Measurements from ENCODE around the gene MTMR4.

MTMR4 gene

DNA sequence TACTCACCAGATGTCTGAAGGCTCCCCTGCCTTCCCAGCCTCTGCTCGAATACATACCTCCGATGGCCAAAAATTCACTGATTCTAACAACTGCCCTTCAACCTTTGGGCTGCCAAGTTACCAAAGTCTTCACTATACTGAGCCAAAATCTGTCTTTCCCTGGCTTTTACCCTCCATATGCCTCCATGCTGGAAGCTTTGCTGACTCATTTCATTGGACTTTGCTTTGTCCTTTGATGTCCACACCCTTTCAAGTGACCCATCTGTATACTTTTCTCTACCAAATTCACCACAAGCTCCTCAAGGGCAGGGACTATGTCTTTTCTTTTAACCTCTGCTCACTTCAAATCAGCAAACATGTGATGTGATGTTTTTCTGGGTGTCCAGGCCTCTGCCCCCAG is 21.0 kb upstream of the MTMR4 start:
- Histone ChIP-seq H3K4me3 (ENCODE audit: low read depth in 1 of 5, low read length in 5 of 5) (no peak overlapping the region), H3K9me3 (ENCODE audit: control insufficient read depth in 5 of 5, low read length in 5 of 5) (no peaks in the 10 kb centered on the region), H3K27me3 (ENCODE audit: control insufficient read depth in 5 of 5, insufficient read depth in 4 of 5, low read length in 5 of 5) (no peaks in the 10 kb centered on the region), H3K9ac (ENCODE audit: low read length in 5 of 5) (no peak overlapping the region), H3K27ac (ENCODE audit: low read depth, low read length) (no peak overlapping the region), H3K36me3 (ENCODE audit: control insufficient read depth in 5 of 5, insufficient read depth in 5 of 5, low read length in 5 of 5) (no peaks in the 10 kb centered on the region), H3K4me1 (ENCODE audit: control insufficient read depth in 5 of 5, insufficient read depth in 5 of 5, low read length in 5 of 5) (peaks cover 1 to 37% (median 18%) of the 10 kb centered on the region in 5 donors)

DNA sequence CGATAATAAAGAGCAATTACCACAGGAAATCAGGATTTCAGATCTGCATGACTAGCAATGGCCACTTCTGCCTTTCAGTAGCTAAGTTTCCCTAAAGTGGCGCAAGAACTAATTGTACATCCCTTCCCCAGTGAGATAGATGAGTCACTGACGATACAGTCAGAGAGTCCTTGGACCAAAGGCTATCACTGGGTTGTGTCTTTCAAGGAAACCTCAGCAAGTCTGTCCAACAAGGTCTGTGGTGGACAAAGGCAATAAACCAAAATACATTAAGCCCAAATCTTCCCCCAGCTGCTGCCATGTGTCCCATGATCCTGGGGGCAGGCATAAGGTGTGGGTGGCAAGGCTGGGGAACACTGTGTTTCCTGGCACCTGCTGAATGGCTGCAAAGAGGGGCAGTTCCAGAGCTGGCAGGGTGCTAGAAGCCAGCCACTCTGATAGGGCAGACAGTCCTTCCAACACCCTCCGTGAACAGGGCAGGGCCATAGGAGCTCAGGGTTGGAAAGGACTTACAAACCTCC is 20.5 kb upstream of the MTMR4 start:
- Histone ChIP-seq H3K27me3 (ENCODE audit: control insufficient read depth in 5 of 5, insufficient read depth in 4 of 5, low read length in 5 of 5) (no peaks in the 10 kb centered on the region), H3K9ac (ENCODE audit: low read length in 5 of 5) (no peak overlapping the region), H3K4me1 (ENCODE audit: control insufficient read depth in 5 of 5, insufficient read depth in 5 of 5, low read length in 5 of 5) (peaks cover 1 to 38% (median 18%) of the 10 kb centered on the region in 5 donors), H3K27ac (ENCODE audit: low read depth, low read length) (no peak overlapping the region), H3K4me3 (ENCODE audit: low read depth in 1 of 5, low read length in 5 of 5) (no peak overlapping the region), H3K9me3 (ENCODE audit: control insufficient read depth in 5 of 5, low read length in 5 of 5) (no peaks in the 10 kb centered on the region), H3K36me3 (ENCODE audit: control insufficient read depth in 5 of 5, insufficient read depth in 5 of 5, low read length in 5 of 5) (no peaks in the 10 kb centered on the region)

- H3K9ac ChIP-seq (ENCODE audit: low read length in 5 of 5) = no peak overlapping the region
- H3K27ac ChIP-seq (ENCODE audit: low read depth, low read length) = no peak overlapping the region
Observed at GRCh38 chr17:58534331-58534730, 19.9 kb upstream of the MTMR4 start.

GRCh38 chr17:58533616-58534188 is 19.3 kb upstream of the MTMR4 start:
- Histone ChIP-seq H3K27ac (ENCODE audit: low read depth, low read length) (no peak overlapping the region), H3K4me1 (ENCODE audit: control insufficient read depth in 5 of 5, insufficient read depth in 5 of 5, low read length in 5 of 5) (peaks cover 1 to 40% (median 25%) of the 10 kb centered on the region in 5 donors), H3K36me3 (ENCODE audit: control insufficient read depth in 5 of 5, insufficient read depth in 5 of 5, low read length in 5 of 5) (no peaks in the 10 kb centered on the region), H3K27me3 (ENCODE audit: control insufficient read depth in 5 of 5, insufficient read depth in 4 of 5, low read length in 5 of 5) (no peaks in the 10 kb centered on the region), H3K9ac (ENCODE audit: low read length in 5 of 5) (no peak overlapping the region), H3K4me3 (ENCODE audit: low read depth in 1 of 5, low read length in 5 of 5) (no peak overlapping the region), H3K9me3 (ENCODE audit: control insufficient read depth in 5 of 5, low read length in 5 of 5) (no peaks in the 10 kb centered on the region)

More at GRCh38 chr17:58534331-58534730, 19.9 kb upstream of the MTMR4 start:
- H3K4me1 ChIP-seq (ENCODE audit: control insufficient read depth in 5 of 5, insufficient read depth in 5 of 5, low read length in 5 of 5) = peaks cover 1 to 40% (median 18%) of the 10 kb centered on the region in 5 donors
- H3K4me3 ChIP-seq (ENCODE audit: low read depth in 1 of 5, low read length in 5 of 5) = no peak overlapping the region
- no peaks in the 10 kb centered on the region for H3K9me3 ChIP-seq (ENCODE audit: control insufficient read depth in 5 of 5, low read length in 5 of 5)
- no peaks in the 10 kb centered on the region for H3K36me3 ChIP-seq (ENCODE audit: control insufficient read depth in 5 of 5, insufficient read depth in 5 of 5, low read length in 5 of 5)
- H3K27me3 ChIP-seq (ENCODE audit: control insufficient read depth in 5 of 5, insufficient read depth in 4 of 5, low read length in 5 of 5) = no peaks in the 10 kb centered on the region

- Histone ChIP-seq H3K36me3 (ENCODE audit: control insufficient read depth in 5 of 5, insufficient read depth in 5 of 5, low read length in 5 of 5) (no peaks in the 10 kb centered on the region), H3K27ac (ENCODE audit: low read depth, low read length) (no peak overlapping the region), H3K4me1 (ENCODE audit: control insufficient read depth in 5 of 5, insufficient read depth in 5 of 5, low read length in 5 of 5) (peaks cover 1 to 47% (median 31%) of the 10 kb centered on the region in 5 donors), H3K4me3 (ENCODE audit: low read depth in 1 of 5, low read length in 5 of 5) (peak overlapping the region; percentile 66 to 72 (median 68)), H3K9ac (ENCODE audit: low read length in 5 of 5) (peak overlapping the region in 2 of 5 donors; percentile 64 to 65), H3K9me3 (ENCODE audit: control insufficient read depth in 5 of 5, low read length in 5 of 5) (no peaks in the 10 kb centered on the region), H3K27me3 (ENCODE audit: control insufficient read depth in 5 of 5, insufficient read depth in 4 of 5, low read length in 5 of 5) (no peaks in the 10 kb centered on the region)
Observed at GRCh38 chr17:58532555-58532951, 18.1 kb upstream of the MTMR4 start.

DNA sequence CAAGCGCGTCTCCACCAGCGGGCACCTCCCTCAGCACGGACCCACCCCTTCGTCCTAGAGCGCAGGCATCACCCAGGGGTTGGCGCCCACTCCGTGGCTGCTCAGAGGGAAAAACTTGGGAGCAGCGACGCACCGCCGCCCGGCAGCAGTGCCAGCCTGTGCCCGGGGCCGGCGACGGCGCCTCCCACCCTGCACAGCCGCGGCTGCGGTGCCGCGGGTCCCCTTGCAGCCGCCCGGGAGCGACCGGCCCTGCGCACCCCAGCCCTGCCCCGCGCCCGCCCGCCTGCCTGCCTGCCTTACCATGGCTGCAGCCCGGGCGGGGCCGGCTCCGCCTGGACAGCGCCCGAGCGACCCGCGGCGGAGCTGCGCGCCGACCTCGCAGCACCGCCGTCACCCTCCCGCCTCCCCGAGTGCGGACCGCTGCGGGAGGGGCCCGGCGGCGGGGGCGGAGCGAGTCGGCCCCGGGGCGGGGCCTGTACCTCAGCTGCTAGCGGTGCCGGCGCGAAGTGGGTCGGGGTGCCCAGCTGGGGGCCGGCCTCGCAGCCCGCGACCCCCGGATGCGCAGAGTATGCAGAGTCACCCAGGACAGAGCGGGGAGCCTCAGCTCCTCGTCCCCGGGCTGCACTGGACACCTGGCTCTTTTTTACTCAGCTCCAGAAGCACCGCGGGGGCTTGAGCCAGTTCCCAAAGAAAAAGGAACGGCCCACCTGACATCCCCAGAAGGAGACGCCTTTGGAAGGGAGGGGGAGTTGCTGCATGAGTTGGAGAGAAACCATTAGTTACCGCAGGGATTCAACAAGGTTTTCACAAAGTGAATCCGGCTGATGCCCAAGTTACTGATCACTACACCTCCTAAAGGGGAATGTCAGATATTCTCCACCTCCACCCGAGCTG is 17.5 kb upstream of the MTMR4 start:
- H3K27me3 ChIP-seq (ENCODE audit: control insufficient read depth in 5 of 5, insufficient read depth in 4 of 5, low read length in 5 of 5) = no peaks in the 10 kb centered on the region
- H3K4me1 ChIP-seq (ENCODE audit: control insufficient read depth in 5 of 5, insufficient read depth in 5 of 5, low read length in 5 of 5) = peaks cover 1 to 53% (median 31%) of the 10 kb centered on the region in 5 donors
- peak overlapping the region in 3 of 5 donors; percentile 47 to 68 (median 64) for H3K9ac ChIP-seq (ENCODE audit: low read length in 5 of 5)
- no peak overlapping the region for H3K27ac ChIP-seq (ENCODE audit: low read depth, low read length)
- peak overlapping the region; percentile 66 to 72 (median 68) for H3K4me3 ChIP-seq (ENCODE audit: low read depth in 1 of 5, low read length in 5 of 5)
- no peaks in the 10 kb centered on the region for H3K36me3 ChIP-seq (ENCODE audit: control insufficient read depth in 5 of 5, insufficient read depth in 5 of 5, low read length in 5 of 5)
- no peaks in the 10 kb centered on the region for H3K9me3 ChIP-seq (ENCODE audit: control insufficient read depth in 5 of 5, low read length in 5 of 5)

- Histone ChIP-seq H3K9ac (ENCODE audit: low read length in 5 of 5) (peak overlapping the region in 2 of 5 donors; percentile 62 to 68), H3K4me1 (ENCODE audit: control insufficient read depth in 5 of 5, insufficient read depth in 5 of 5, low read length in 5 of 5) (peaks cover 1 to 59% (median 38%) of the 10 kb centered on the region in 5 donors), H3K9me3 (ENCODE audit: control insufficient read depth in 5 of 5, low read length in 5 of 5) (no peaks in the 10 kb centered on the region), H3K27me3 (ENCODE audit: control insufficient read depth in 5 of 5, insufficient read depth in 4 of 5, low read length in 5 of 5) (no peaks in the 10 kb centered on the region), H3K27ac (ENCODE audit: low read depth, low read length) (no peak overlapping the region), H3K36me3 (ENCODE audit: control insufficient read depth in 5 of 5, insufficient read depth in 5 of 5, low read length in 5 of 5) (no peaks in the 10 kb centered on the region), H3K4me3 (ENCODE audit: low read depth in 1 of 5, low read length in 5 of 5) (peak overlapping the region; percentile 64 to 72 (median 68))
Observed at GRCh38 chr17:58531122-58531521, 16.7 kb upstream of the MTMR4 start.

GRCh38 chr17:58530655-58531054 is 16.2 kb upstream of the MTMR4 start:
- no peak overlapping the region for H3K9ac ChIP-seq (ENCODE audit: low read length in 5 of 5)
- no peak overlapping the region for H3K27ac ChIP-seq (ENCODE audit: low read depth, low read length)
- H3K9me3 ChIP-seq (ENCODE audit: control insufficient read depth in 5 of 5, low read length in 5 of 5) = no peaks in the 10 kb centered on the region
- H3K27me3 ChIP-seq (ENCODE audit: control insufficient read depth in 5 of 5, insufficient read depth in 4 of 5, low read length in 5 of 5) = no peaks in the 10 kb centered on the region
- no peaks in the 10 kb centered on the region for H3K36me3 ChIP-seq (ENCODE audit: control insufficient read depth in 5 of 5, insufficient read depth in 5 of 5, low read length in 5 of 5)
- peaks cover 1 to 63% (median 43%) of the 10 kb centered on the region in 5 donors for H3K4me1 ChIP-seq (ENCODE audit: control insufficient read depth in 5 of 5, insufficient read depth in 5 of 5, low read length in 5 of 5)
- H3K4me3 ChIP-seq (ENCODE audit: low read depth in 1 of 5, low read length in 5 of 5) = peak overlapping the region in 3 of 5 donors; percentile 66 to 72 (median 68)

- Histone ChIP-seq H3K9me3 (ENCODE audit: control insufficient read depth in 5 of 5, low read length in 5 of 5) (no peaks in the 10 kb centered on the region), H3K4me1 (ENCODE audit: control insufficient read depth in 5 of 5, insufficient read depth in 5 of 5, low read length in 5 of 5) (peaks cover 8 to 75% (median 52%) of the 10 kb centered on the region in 5 donors), H3K27me3 (ENCODE audit: control insufficient read depth in 5 of 5, insufficient read depth in 4 of 5, low read length in 5 of 5) (no peaks in the 10 kb centered on the region), H3K4me3 (ENCODE audit: low read depth in 1 of 5, low read length in 5 of 5) (peak overlapping the region in 3 of 5 donors; percentile 22 to 50 (median 48)), H3K9ac (ENCODE audit: low read length in 5 of 5) (no peak overlapping the region), H3K27ac (ENCODE audit: low read depth, low read length) (no peak overlapping the region), H3K36me3 (ENCODE audit: control insufficient read depth in 5 of 5, insufficient read depth in 5 of 5, low read length in 5 of 5) (no peaks in the 10 kb centered on the region)
Observed at GRCh38 chr17:58529275-58529674, 14.8 kb upstream of the MTMR4 start.

GRCh38 chr17:58528443-58528842 is 14.0 kb upstream of the MTMR4 start:
- H3K9me3 ChIP-seq (ENCODE audit: control insufficient read depth in 5 of 5, low read length in 5 of 5) = no peaks in the 10 kb centered on the region
- no peaks in the 10 kb centered on the region for H3K36me3 ChIP-seq (ENCODE audit: control insufficient read depth in 5 of 5, insufficient read depth in 5 of 5, low read length in 5 of 5)
- no peak overlapping the region for H3K27ac ChIP-seq (ENCODE audit: low read depth, low read length)
- H3K9ac ChIP-seq (ENCODE audit: low read length in 5 of 5) = no peak overlapping the region
- peak overlapping the region in 3 of 5 donors; percentile 20 to 50 (median 48) for H3K4me3 ChIP-seq (ENCODE audit: low read depth in 1 of 5, low read length in 5 of 5)
- H3K4me1 ChIP-seq (ENCODE audit: control insufficient read depth in 5 of 5, insufficient read depth in 5 of 5, low read length in 5 of 5) = peaks cover 8 to 75% (median 52%) of the 10 kb centered on the region in 5 donors
- no peaks in the 10 kb centered on the region for H3K27me3 ChIP-seq (ENCODE audit: control insufficient read depth in 5 of 5, insufficient read depth in 4 of 5, low read length in 5 of 5)
